Type B pancreatic cell (in vitro differentiated cells): ENCODE results near the gene TMEM221. TPM values are rescaled to one million over a fixed set of nuclear protein-coding genes. Genes with fewer than 3 reads are reported as not detected.
"Not testable (repeated sequence)": the region's sequence is repeated elsewhere in the genome, so short reads cannot be mapped to it uniquely, and the experiment has no call there.

Source experiments
- DNase-seq: peaks from one replicate; pipeline ENCODE4 v3.0.0; 2021; ENCODE audit warnings: mixed read lengths; ENCODE audit not compliant: unreplicated experiment; ENCODE audit errors: extremely low spot score
- H3K27ac Mint-ChIP-seq: 2 replicates; pipeline ENCODE4 v1.8.0; 2021; ENCODE audit warnings: mild to moderate bottlenecking, mixed read lengths
- H3K27me3 Mint-ChIP-seq: 2 replicates; pipeline ENCODE4 v1.8.0; 2021; ENCODE audit warnings: mixed read lengths
- H3K36me3 Mint-ChIP-seq: 2 replicates; pipeline ENCODE4 v1.8.0; 2021; ENCODE audit warnings: mixed read lengths
- H3K4me1 Mint-ChIP-seq: one replicate; pipeline ENCODE4 v1.8.0; 2021; ENCODE audit warnings: mixed read lengths; ENCODE audit not compliant: unreplicated experiment
- H3K4me3 Mint-ChIP-seq: 2 replicates; pipeline ENCODE4 v1.8.0; 2021; ENCODE audit warnings: mild to moderate bottlenecking, mixed read lengths
- H3K9me3 Mint-ChIP-seq: 2 replicates; pipeline ENCODE4 v1.8.0; 2021; ENCODE audit warnings: mixed read lengths
- total RNA-seq: library from RNA; stranded (reverse); gene quantifications from 2 replicates; pipeline ENCODE4 v1.2.1, GENCODE V29; 2021; ENCODE audit warnings: low replicate concordance
- TF ChIP-seq, protein P1 (sequence below): fragments of 200-600 bp; sonication (generic); conservative IDR thresholded peaks from 2 replicates; pipeline ENCODE4 v1.5.0; 2021; ENCODE audit warnings: antibody characterized with exemption, mild to moderate bottlenecking

Gene TMEM221
- total RNA-seq, 1 donor from 2014 or later, result 0.87 TPM

DNA sequence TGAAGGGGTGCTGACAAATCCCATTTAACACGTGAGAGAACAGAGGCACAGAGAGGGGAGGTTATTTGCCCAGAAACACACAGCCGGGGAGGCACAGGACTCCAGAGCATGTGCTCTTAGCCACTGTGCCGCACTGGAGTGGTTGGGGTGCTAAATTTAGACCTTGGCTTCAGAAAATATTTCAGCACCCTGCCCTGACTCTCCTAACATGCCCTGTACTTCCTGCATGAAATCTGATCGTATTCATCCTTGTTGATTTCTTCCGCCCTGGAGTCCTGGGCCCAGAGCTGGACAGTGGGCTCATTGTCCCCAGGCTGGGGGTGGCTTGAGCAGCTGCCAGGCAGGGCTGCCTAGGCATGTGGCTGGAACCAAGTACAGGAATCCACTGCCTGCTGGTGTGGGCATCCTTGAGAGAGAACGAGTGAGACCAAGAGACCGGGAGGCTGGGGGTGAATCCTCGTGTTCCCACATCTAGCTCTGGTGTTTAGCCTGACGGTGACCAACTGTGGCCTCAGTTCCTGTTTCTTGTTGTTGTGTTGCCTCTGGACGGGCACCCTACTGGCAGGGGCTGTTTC, 27.2 kb upstream of the TMEM221 start:
- TF ChIP-seq, protein P1, sequence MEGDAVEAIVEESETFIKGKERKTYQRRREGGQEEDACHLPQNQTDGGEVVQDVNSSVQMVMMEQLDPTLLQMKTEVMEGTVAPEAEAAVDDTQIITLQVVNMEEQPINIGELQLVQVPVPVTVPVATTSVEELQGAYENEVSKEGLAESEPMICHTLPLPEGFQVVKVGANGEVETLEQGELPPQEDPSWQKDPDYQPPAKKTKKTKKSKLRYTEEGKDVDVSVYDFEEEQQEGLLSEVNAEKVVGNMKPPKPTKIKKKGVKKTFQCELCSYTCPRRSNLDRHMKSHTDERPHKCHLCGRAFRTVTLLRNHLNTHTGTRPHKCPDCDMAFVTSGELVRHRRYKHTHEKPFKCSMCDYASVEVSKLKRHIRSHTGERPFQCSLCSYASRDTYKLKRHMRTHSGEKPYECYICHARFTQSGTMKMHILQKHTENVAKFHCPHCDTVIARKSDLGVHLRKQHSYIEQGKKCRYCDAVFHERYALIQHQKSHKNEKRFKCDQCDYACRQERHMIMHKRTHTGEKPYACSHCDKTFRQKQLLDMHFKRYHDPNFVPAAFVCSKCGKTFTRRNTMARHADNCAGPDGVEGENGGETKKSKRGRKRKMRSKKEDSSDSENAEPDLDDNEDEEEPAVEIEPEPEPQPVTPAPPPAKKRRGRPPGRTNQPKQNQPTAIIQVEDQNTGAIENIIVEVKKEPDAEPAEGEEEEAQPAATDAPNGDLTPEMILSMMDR, result no peak
- Mint-ChIP-seq H3K36me3 (no peaks in the 10 kb centered on the region), H3K27ac (no peak overlapping the region), H3K4me3 (no peak overlapping the region), H3K27me3 (no peaks in the 10 kb centered on the region), H3K9me3 (no peaks in the 10 kb centered on the region), H3K4me1 (peaks cover 20% of the 10 kb centered on the region)
- no peak for DNase-seq

DNA sequence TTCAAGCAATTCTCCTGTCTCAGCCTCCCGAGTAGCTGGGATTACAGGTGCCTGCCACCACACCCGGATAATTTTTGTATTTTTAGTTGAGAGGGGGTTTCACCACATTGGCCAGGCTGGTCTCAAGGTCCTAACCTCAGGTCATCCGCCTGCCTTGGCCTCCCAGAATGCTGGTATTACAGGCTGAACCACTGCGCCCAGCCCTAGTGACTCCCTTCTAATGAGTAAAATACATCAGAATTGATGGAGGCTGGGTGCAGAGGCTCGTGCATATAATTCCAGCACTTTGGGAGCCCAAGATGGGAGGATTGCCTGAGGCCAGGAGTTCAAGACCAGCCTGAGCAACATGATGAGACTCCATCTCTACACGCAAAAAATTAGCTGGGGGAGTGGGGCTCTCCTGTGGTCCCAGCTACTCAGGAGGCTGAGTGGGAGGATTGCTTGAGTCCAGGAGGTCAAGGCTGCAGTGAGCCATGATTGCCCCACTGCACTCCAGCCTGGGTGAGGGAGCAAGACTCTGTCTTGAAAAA, 26.6 kb upstream of the TMEM221 start:
- H3K27me3 Mint-ChIP-seq, H3K9me3 Mint-ChIP-seq, DNase-seq, H3K27ac Mint-ChIP-seq, H3K4me3 Mint-ChIP-seq, H3K36me3 Mint-ChIP-seq: not testable (repeated sequence)
- H3K4me1 Mint-ChIP-seq, result peaks cover 20% of the 10 kb centered on the region

DNA sequence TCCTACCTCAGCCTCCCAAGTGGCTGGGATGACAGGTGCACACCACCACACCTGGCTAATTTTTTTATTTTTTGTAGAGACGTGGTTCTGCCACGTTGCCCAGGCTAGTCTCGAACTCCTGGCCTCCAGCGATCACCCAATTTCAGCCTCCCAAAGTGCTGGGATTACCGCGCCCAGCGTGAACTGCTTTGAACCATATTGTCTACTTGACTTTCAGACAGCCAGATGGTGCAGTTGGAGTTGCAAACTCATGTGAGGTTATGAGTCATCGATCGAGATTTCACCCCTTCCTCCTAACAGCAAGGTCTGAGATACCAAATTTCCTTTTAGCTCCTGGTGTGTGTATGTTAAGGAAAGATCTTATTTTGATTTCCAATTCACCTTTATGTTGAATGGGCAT, 24.6 kb upstream of the TMEM221 start:
- no peak for DNase-seq
- no peaks in the 10 kb centered on the region for H3K36me3 Mint-ChIP-seq
- H3K9me3 Mint-ChIP-seq, result no peaks in the 10 kb centered on the region
- peak overlapping the region; percentile 22 for H3K4me3 Mint-ChIP-seq
- H3K4me1 Mint-ChIP-seq, result peaks cover 21% of the 10 kb centered on the region
- TF ChIP-seq, protein P1, result no peak
- H3K27me3 Mint-ChIP-seq, result no peaks in the 10 kb centered on the region
- no peak overlapping the region for H3K27ac Mint-ChIP-seq

DNA sequence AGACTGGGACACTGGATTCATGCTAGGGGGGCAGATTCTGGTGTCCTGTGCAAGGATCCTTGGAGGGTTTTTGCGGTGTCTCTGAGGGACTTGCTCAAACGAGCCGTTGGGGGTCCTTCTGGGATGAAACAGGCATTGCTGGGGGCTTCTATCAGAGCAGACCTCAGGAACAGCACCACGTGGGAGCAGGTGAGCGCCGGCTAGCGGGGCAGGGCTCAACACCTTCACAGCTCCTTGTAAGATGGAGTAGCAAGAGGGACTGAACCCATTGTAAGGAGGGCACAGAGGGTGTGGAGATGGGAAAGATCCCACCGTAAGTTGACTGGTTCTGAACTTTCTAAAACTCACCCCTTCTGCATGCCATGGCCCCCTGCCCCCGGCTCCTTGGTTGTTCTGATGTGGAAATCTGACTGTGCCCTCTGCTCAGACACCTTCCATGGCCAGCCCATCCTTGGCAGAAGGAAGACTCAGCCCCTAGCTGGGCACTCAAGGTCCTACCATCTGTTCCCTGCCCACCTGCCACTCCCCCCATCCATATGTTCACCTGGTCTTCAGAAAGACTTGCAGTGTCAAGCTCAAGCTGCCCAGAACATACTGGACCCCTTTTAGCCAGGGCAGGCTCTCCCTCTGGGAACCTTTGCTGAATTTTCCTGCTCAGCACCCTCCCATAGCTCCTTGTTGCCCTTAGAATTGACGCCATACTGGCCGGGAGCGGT, 23.1 kb upstream of the TMEM221 start:
- Mint-ChIP-seq H3K4me1 (peaks cover 21% of the 10 kb centered on the region), H3K9me3 (no peaks in the 10 kb centered on the region), H3K36me3 (no peaks in the 10 kb centered on the region), H3K27ac (peak overlapping the region; percentile 56), H3K4me3 (peak overlapping the region; percentile 98), H3K27me3 (no peaks in the 10 kb centered on the region)
- TF ChIP-seq, protein P1, result no peak
- no peak for DNase-seq

DNA sequence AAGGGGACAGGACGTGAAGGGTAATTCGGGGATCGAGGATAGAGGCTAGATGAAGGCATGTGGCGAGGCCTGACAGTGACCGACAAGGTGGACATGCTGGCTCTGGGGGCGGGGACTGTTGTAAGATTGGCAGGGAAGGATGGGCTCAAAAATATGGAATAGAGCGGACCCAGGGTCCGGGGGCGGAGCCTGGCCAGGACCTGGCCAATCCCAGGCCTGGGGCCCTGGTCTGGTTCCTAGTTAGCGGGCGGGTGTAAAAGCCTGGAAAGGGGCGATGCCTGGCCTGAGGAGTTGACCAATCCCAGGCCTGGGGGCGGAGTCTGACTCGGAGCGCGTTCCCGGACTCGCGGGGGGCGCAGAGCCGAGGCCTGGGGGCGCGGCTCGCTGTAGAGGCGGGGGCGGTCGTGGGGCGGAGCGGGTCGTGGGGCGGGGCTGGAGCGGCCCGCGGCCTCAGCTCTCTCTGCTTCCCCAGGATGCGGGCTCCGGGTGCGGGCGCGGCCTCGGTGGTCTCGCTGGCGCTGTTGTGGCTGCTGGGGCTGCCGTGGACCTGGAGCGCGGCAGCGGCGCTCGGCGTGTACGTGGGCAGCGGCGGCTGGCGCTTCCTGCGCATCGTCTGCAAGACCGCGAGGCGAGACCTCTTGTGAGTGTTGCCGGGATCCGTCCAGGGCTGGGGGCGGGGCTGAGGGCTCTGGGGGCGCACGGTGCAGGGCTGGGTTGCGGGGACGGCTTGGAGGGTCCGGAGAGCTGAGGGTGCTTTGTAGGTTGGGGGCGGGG, 21.8 kb upstream of the TMEM221 start, which contains the start of gene SLC27A1:
Gene SLC27A1, plus strand, starts transcription at position 457 of the 774 bp plus-strand sequence. Its CDS starts 17 bp downstream, at position 474.
- Mint-ChIP-seq H3K4me3 (peak within 1 kb of the TSS; percentile 98), H3K27ac (peak within 1 kb of the TSS; percentile 93), H3K4me1 (peaks cover 18% of the 10 kb centered on the region), H3K9me3 (no peaks in the 10 kb centered on the region), H3K27me3 (peaks cover 3% of the 10 kb centered on the region), H3K36me3 (no peaks in the 10 kb centered on the region)
- TF ChIP-seq, protein P1, result peak; percentile 21
- peak; percentile 99 for DNase-seq
